IPS-15b (cell line): Measurements from ENCODE around the gene PRICKLE2.

ENCODE experiments used
- H3K27me3 ChIP-seq: one replicate; pipeline ENCODE4 v1.6.1; 2013; ENCODE audit warnings: low read length; ENCODE audit not compliant: control insufficient read depth, insufficient read depth
- H3K36me3 ChIP-seq: one replicate; pipeline ENCODE4 v1.6.1; 2013; ENCODE audit warnings: low read length; ENCODE audit not compliant: control insufficient read depth, insufficient read depth
- H3K4me1 ChIP-seq: one replicate; pipeline ENCODE4 v1.6.1; 2013; ENCODE audit warnings: mild to moderate bottlenecking, low read length; ENCODE audit not compliant: control insufficient read depth, insufficient read depth
- H3K4me3 ChIP-seq: one replicate; pipeline ENCODE4 v1.5.1; 2013; ENCODE audit warnings: low read depth, low read length
- H3K9ac ChIP-seq: one replicate; pipeline ENCODE4 v1.6.1; 2013; ENCODE audit warnings: low read depth, mild to moderate bottlenecking, low read length
- H3K9me3 ChIP-seq: one replicate; pipeline ENCODE4 v1.6.1; 2013; ENCODE audit warnings: mild to moderate bottlenecking, low read length; ENCODE audit not compliant: control insufficient read depth, insufficient read depth

Gene PRICKLE2

GRCh38 chr3:64225695-64226499 lies 631 bp upstream of the PRICKLE2 start:
- peak overlapping the region; percentile 63 for H3K4me3 ChIP-seq
- no peaks in the 10 kb centered on the region for H3K36me3 ChIP-seq
- H3K4me1 ChIP-seq = peaks cover 25% of the 10 kb centered on the region
- H3K9me3 ChIP-seq = no peaks in the 10 kb centered on the region
- no peaks in the 10 kb centered on the region for H3K27me3 ChIP-seq
- no peak overlapping the region for H3K9ac ChIP-seq

- peaks cover 36% of the 10 kb centered on the region for H3K4me1 ChIP-seq
- H3K36me3 ChIP-seq = no peaks in the 10 kb centered on the region
- no peak overlapping the region for H3K9ac ChIP-seq
- peak overlapping the region; percentile 63 for H3K4me3 ChIP-seq
- H3K9me3 ChIP-seq = no peaks in the 10 kb centered on the region
- peaks cover 15% of the 10 kb centered on the region for H3K27me3 ChIP-seq
Observed at GRCh38 chr3:64223791-64224745, 1.2 kb downstream of the PRICKLE2 start.

DNA sequence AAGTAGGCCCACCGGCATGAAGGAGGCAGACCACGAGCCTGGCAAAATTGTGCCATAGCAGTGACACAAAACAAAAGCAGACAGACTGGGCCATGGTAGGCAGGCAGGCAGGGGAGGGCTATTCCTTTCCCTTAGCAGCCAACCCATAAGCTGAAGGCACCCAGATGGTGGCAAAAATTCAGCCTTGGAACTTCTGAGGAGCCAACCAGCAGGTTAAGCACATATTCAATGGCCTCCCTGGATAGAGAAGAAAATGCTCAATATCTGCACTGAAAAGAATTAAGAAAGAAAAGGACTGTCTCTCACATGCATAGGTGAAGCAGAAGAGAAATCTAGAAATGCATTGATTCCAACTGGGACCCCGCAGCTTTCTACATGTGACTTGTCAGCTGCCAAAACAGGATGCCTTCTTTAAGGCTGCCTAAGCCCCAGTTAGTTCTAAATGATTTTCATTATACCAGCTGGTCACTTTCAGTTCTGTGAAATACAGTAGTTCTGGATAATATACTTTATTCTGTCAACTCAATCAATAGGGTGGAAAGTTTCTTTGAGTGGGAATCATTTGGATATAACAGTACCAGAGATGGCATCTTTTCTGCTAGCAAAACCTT lies 2.7 kb downstream of the PRICKLE2 start:
- Histone ChIP-seq H3K9ac (no peak overlapping the region), H3K4me3 (no peak overlapping the region), H3K27me3 (peaks cover 19% of the 10 kb centered on the region), H3K36me3 (no peaks in the 10 kb centered on the region), H3K9me3 (no peaks in the 10 kb centered on the region), H3K4me1 (peaks cover 47% of the 10 kb centered on the region)

DNA sequence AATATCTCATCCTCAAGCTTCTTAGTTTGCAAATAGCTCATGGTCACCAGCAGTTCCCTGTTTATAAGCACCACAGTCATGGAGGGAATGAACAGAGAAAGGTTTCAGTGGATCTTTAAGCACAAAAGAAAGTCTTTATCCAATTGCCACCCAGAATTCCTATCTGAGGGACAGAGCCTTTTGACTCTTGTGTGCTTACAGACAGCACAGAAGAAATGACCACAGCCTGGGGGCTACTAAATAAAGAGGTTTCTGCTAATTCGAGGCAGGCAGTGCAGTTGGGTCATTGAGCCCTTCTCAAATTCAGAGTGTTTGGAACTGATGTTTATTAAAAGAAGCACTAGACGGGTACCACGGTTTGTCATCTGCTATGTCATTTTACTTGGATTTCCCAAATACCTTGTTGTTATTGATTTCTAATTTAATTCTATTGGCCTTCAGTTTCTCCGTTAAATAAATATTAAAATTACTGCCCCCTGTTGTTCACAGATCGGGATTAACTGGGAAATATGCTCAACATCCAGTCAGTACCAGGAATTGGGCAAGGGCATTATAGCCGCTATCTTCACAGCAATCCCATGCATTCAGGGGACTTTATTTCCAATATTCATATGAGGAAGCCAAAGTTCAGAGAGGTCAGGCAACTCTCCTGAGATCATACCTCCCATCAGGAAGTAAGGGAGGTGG lies 3.6 kb downstream of the PRICKLE2 start:
- no peaks in the 10 kb centered on the region for H3K36me3 ChIP-seq
- no peak overlapping the region for H3K4me3 ChIP-seq
- no peaks in the 10 kb centered on the region for H3K9me3 ChIP-seq
- no peak overlapping the region for H3K9ac ChIP-seq
- H3K4me1 ChIP-seq = peaks cover 50% of the 10 kb centered on the region
- peaks cover 22% of the 10 kb centered on the region for H3K27me3 ChIP-seq

DNA sequence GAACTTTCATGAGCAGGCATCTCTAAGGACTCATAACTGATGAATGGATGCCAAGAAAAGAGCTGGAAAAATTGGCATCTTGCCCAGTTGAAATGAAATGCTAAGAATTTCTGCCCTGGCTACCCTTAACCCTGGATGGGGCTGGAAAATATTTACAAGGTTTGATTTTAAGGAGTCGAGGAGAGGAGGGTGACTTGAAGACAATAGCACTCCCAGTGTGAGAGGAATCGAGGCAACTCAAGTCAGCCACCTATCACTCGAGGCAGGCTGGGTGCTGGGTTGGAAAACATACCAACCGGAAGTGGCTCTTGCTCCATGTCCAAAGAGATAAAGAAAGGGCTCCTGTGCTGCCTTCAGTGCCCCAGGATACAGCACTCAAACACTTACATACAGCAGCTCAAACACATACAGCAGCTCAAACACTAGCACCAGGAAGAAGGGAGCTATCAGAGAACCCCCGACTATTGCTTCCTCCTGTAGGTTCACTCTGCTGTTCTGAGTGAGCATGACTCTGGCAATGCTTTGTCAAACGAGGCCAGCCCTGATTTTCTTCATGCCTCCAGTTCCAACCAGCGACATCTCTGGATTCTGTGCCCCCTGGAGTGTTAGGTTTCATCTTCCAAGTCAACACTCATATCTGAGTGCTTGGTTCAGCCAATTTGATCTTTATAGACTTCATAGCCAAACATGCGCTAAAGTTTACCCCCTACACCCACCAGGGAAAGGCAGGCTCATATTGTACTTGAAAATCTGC lies 4.9 kb downstream of the PRICKLE2 start:
- Histone ChIP-seq H3K9me3 (no peaks in the 10 kb centered on the region), H3K4me1 (peaks cover 50% of the 10 kb centered on the region), H3K36me3 (no peaks in the 10 kb centered on the region), H3K4me3 (no peak overlapping the region), H3K27me3 (peaks cover 22% of the 10 kb centered on the region), H3K9ac (no peak overlapping the region)

- no peaks in the 10 kb centered on the region for H3K36me3 ChIP-seq
- no peaks in the 10 kb centered on the region for H3K9me3 ChIP-seq
- peaks cover 49% of the 10 kb centered on the region for H3K4me1 ChIP-seq
- no peak overlapping the region for H3K4me3 ChIP-seq
- H3K9ac ChIP-seq = no peak overlapping the region
- peaks cover 22% of the 10 kb centered on the region for H3K27me3 ChIP-seq
Observed at GRCh38 chr3:64218746-64219145, 6.5 kb downstream of the PRICKLE2 start.

DNA sequence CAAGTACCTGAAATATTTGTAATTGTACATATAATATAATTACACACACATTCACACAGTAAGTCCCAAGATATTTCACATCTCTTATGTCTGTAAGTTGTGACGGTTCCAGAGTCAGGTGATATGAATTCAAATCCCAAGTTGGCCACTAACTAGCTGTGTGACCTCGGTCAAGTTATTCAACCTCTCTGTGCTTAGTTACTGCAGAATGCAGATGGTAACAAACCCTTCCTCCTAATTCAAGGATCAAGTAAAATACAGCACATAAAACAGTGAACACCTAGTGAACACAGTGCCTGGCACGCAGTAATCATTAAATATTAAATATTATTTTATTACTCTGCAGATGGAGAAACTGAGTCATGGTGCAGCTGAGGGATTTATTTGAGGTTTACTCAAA lies 6.9 kb downstream of the PRICKLE2 start:
- H3K4me3 ChIP-seq = no peak overlapping the region
- H3K27me3 ChIP-seq = peaks cover 22% of the 10 kb centered on the region
- H3K9me3 ChIP-seq = no peaks in the 10 kb centered on the region
- H3K4me1 ChIP-seq = peaks cover 45% of the 10 kb centered on the region
- no peaks in the 10 kb centered on the region for H3K36me3 ChIP-seq
- H3K9ac ChIP-seq = no peak overlapping the region

DNA sequence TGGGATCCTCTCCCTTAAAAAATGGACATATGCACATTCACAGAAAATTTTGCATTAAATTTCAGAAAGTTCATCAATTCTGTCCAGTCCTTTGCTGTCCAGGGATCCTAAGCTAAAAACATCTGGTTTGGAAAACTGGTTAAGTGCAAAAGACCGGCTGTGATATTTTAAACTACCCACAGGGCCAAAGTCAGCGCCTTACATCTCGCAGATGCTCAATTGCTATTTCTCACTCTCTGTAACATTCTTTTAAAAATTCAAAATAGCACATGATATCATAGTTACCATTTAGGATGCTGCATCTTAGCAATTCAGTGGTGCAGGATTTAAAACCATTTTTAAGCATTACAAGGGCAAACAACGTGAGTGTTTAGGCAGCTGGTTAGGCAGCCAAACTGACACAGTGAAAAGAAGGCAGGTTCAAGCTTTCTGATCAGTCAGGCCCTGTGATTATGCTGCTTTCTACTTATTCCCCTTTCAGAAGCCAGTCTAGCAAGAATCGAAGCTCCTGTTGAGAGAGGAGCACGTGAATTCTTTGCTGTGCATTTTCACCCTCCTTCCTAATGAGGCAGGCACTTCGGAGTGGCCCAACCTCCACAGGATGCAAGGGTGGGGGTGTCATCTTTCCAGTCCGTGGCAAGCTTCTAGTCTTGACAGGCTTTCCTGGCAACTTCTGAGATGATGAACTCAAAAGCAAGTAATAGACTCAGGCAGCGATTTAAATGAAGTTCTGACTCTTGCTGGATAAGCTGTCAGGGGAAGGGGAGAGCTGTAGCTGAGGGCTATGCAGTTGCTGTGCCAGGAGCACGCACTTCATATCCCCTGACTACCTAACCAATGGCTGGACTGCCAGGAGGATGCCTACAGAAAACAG lies 8.8 kb downstream of the PRICKLE2 start:
- peak overlapping the region; percentile 10 for H3K4me3 ChIP-seq
- H3K9me3 ChIP-seq = no peaks in the 10 kb centered on the region
- H3K36me3 ChIP-seq = no peaks in the 10 kb centered on the region
- peaks cover 22% of the 10 kb centered on the region for H3K27me3 ChIP-seq
- no peak overlapping the region for H3K9ac ChIP-seq
- H3K4me1 ChIP-seq = peaks cover 44% of the 10 kb centered on the region

- Histone ChIP-seq H3K36me3 (no peaks in the 10 kb centered on the region), H3K9ac (no peak overlapping the region), H3K27me3 (peaks cover 22% of the 10 kb centered on the region), H3K4me3 (no peak overlapping the region), H3K9me3 (no peaks in the 10 kb centered on the region), H3K4me1 (peaks cover 42% of the 10 kb centered on the region)
Observed at GRCh38 chr3:64215559-64215958, 9.7 kb downstream of the PRICKLE2 start.

GRCh38 chr3:64215103-64215502 lies 10.2 kb downstream of the PRICKLE2 start:
- H3K27me3 ChIP-seq = peaks cover 18% of the 10 kb centered on the region
- H3K9me3 ChIP-seq = no peaks in the 10 kb centered on the region
- H3K36me3 ChIP-seq = no peaks in the 10 kb centered on the region
- H3K4me1 ChIP-seq = peaks cover 37% of the 10 kb centered on the region
- H3K4me3 ChIP-seq = no peak overlapping the region
- no peak overlapping the region for H3K9ac ChIP-seq
